ENCODE measurements around the gene PLB1.

Gene PLB1

GRCh38 chr2:28496781-28497180, 921 bp downstream of the PLB1 start:
- no peak for DNase-seq (ENCODE audit: low read depth in 2 of 2)
- TF ChIP-seq CTCF (IDR thresholded peaks at IDR 0.05; ENCODE audit: low read depth, low read length) = no peak
- no peak overlapping the region for H3K4me3 ChIP-seq (replicated peaks in 1 of 2; ENCODE audit: low read depth in 2 of 2, low read length in 2 of 2)

GRCh38 chr2:28497206-28497605, 1.3 kb downstream of the PLB1 start:
- no peak for DNase-seq (ENCODE audit: low read depth in 2 of 2)
- no peak overlapping the region for H3K4me3 ChIP-seq (replicated peaks in 1 of 2; ENCODE audit: low read depth in 2 of 2, low read length in 2 of 2)
- TF ChIP-seq CTCF (IDR thresholded peaks at IDR 0.05; ENCODE audit: low read depth, low read length) = no peak

- H3K4me3 ChIP-seq (replicated peaks in 1 of 2; ENCODE audit: low read depth in 2 of 2, low read length in 2 of 2) = no peak overlapping the region
- no peak for DNase-seq (ENCODE audit: low read depth in 2 of 2)
- no peak for TF ChIP-seq CTCF (IDR thresholded peaks at IDR 0.05; ENCODE audit: low read depth, low read length)
These were observed 3.4 kb downstream of the PLB1 start for GRCh38 chr2:28499282-28499681.

- TF ChIP-seq CTCF (IDR thresholded peaks at IDR 0.05; ENCODE audit: low read depth, low read length) = no peak
- no peak overlapping the region for H3K4me3 ChIP-seq (replicated peaks in 1 of 2; ENCODE audit: low read depth in 2 of 2, low read length in 2 of 2)
- DNase-seq (ENCODE audit: low read depth in 2 of 2) = no peak
These were observed 9.5 kb downstream of the PLB1 start for GRCh38 chr2:28505361-28505760.

GRCh38 chr2:28506112-28506910, 10.5 kb downstream of the PLB1 start:
- no peak for DNase-seq (ENCODE audit: low read depth in 2 of 2)

GRCh38 chr2:28507796-28508764, 12.2 kb downstream of the PLB1 start:
- peak in 1 of 2 donors; percentile 9 for DNase-seq (ENCODE audit: low read depth in 2 of 2)
- no peak overlapping the region for H3K4me3 ChIP-seq (replicated peaks in 1 of 2; ENCODE audit: low read depth in 2 of 2, low read length in 2 of 2)

More at GRCh38 chr2:28506112-28506910, 10.5 kb downstream of the PLB1 start:
- H3K4me3 ChIP-seq (replicated peaks in 1 of 2; ENCODE audit: low read depth in 2 of 2, low read length in 2 of 2) = no peak overlapping the region
- no peak for TF ChIP-seq CTCF (IDR thresholded peaks at IDR 0.05; ENCODE audit: low read depth, low read length)

More at GRCh38 chr2:28507796-28508764, 12.2 kb downstream of the PLB1 start:
- no peak for TF ChIP-seq CTCF (IDR thresholded peaks at IDR 0.05; ENCODE audit: low read depth, low read length)
